ENCODE data around the gene SIX6.

Gene SIX6

DNA sequence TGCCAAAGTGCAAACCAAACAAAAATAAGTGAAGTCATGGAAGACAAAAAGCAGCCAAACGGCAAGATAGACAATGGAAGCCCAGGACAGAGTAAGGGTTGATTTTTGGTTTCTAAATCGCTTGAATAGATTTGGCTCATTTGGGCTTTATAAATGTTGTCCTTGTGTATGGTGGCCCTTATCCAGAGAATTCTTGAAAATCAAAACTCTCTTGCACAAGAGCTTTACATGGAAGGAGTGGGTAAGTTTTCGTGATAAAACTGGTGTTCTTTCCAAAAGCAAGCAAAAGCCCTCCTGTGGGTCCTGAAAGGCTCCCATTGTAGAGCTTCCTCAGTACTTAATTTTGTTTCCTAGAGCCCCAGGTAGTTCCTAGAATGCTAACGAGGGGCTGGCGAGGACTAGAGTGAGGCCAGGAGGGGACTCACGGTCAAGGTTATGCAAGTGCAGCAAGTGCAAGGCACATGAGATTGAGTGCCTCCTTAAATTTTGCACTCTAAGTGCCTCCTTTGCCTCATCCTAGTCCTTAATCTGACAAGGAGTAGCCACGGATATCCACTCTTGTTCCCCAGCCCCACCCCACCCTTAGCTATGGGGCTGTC is 4.1 kb downstream of the SIX6 start:
- FAIRE-seq: peak; percentile 38
- DNase-seq (ENCODE audit: insufficient read length, low spot score): no peak

DNA sequence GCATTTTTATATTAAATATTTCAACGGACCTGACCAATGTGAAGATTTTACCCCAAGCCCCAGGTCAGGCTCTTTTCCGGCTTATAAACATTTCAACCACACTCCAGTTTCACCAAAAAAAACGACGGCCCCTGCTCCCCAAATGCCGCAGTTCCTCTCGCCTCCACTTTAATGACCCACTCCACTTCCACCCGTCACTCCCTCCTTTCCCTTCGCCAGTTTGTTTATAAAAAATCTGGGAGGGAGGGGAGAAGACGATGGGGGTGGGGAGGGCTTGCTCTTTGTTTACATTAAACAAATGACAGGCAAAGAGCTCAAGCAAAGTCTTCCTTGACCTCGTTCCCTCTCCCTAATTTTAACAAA is 5.4 kb downstream of the SIX6 start:
- FAIRE-seq (no peak), DNase-seq (ENCODE audit: insufficient read length, low spot score) (no peak)

DNA sequence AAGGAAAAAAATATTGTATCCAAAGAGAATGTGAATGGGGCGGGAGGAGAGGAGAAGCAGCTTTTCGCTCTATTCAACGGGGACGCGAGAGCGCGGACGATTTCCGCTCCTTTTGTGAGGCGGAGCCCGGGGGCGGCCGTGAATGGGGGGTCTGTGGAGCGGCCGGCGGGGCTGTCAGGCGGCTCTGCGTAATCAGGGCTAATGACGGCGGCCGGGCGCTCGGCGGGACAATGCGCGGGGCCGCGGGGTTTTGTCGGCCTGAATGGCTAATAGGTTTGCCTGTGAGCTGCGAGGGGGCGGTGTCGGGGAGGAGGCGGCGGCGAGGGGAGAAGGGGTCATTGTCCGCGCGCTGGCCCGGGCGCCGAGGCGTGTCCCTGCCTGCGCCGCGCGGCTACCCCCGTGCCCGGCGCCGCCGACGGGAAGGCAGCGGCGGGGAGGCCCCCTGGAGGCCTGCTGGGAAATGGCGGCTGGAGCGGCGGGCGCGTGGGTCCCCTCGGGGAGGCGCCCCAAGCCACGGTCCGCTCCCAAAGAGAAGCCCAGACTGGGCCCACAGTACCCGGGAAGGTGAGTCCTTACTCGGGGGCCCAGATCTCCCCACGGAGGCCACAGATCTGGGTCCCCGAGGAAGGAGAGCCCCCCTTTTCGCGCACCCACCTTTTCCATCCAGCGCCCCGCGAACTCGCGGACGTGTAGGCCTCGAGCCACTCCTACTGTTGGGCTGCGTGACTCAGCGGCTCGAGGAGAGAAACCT is 6.0 kb downstream of the SIX6 start:
- DNase-seq (ENCODE audit: insufficient read length, low spot score): peak; percentile 69
- peak; percentile 98 for FAIRE-seq

DNA sequence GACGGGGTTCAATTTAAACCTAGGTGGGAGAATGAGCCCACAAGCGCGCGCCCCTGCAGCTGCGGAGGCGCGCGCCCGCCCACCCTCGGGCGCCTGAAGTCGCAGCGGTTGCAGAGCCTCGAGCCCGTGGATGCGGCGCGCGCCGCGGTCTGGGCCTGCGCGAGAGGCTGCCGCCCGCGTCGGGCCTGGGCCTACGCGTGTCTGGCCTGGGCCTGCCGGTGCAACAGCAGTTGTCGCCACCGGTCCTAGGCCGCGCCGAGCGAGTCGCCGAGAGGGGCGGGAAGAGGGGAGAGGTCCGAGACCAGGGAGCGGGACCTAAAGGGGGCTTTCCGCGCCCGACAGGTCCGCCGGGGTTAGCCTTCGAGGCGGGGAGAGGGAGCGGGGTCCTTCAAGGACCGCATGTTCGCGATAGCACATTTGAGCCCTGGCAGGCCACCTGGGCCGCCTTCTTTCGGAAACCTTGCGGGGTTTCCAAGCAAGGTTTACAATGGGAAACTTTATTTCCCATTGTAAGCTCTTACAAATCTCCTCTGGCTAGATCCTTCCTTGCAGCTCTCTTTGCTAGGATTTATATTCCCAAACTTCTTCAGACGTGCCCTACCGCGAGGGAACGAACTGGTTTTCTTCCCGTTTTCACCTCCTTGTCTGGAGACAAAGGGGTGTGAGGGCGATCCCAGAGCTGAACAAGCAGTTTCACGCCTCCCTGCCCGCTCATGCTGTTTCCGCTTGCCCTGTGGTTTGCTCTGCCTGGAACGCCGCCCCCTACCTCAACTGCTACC is 6.8 kb downstream of the SIX6 start:
- FAIRE-seq (no peak), DNase-seq (ENCODE audit: insufficient read length, low spot score) (no peak)

DNA sequence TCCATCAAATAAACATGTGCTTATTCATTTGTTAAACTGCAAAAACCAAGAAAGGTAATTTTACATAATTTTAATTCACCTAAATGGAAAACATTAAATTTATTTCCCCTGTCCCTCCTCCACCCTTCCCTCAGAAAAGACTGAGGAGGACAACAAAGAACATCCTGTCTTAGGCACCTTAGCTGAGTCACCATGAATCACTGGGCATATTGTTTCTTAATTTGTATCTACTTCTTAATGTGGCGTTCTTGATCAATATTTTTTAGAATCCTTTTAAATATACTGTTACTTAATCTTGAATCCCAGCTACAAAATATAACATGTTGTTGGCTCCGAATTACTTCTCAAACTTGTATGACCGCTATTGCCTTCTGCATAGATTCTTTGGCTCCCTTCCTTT is 23.5 kb downstream of the SIX6 start:
- FAIRE-seq (peak; percentile 86), DNase-seq (ENCODE audit: insufficient read length, low spot score) (no peak)

DNA sequence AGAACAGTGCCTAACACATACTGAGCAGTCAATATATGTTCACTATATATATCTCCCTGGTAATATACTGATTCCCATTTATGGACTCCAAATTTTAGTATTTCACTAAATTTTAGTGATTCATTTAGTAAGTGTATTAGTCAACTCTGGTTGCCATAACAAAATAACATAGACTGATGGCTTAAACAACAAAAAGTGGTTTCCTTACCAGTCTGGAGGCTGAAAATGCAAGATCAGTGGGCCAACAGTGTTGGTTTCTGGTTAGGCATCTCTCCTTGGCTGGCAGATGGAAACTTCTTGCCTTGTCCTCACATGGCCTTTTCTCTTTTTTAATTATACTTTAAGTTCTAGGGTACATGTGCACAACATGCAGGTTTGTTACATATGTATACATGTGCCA is 28.7 kb downstream of the SIX6 start:
- no peak for DNase-seq (ENCODE audit: insufficient read length, low spot score)
- FAIRE-seq: peak; percentile 91

DNA sequence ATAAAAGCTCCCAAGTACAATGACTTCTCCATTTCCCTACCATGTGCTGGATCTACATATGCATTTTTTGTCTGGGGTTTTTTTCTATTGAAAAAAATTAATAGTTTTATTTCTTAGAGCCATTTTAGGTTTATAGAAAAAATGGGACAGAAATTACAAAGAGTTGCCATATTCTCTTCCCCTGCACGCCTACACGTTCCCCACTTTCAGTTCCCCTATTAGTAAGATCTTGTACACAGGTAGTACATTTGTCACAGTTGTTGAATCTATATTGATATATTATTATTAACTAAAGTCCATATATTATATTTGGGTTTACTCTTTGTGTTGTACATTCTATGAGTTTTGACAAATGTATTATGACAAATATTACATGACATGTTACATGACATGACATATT is 35.7 kb downstream of the SIX6 start:
- FAIRE-seq: no peak
- DNase-seq (ENCODE audit: insufficient read length, low spot score): no peak

DNA sequence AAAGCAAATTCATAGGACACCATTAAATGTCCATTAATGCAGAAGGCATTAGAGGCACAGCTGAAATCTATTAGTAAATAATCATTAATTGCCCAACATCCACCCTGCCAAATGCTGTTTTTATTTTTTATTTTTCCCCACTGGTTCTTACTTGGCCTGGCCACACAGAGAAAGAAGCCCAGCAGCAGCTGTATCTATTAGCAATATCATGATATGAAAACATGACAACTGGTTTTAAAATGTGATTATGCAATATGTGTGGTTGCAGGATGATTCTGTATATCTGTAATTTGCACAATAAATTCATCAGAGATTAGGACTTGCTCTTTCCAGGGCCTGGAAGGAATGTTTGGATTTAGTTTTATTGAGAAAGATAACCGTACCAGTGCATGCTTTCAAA is 44.9 kb downstream of the SIX6 start:
- DNase-seq (ENCODE audit: insufficient read length, low spot score): no peak
- FAIRE-seq: no peak

DNA sequence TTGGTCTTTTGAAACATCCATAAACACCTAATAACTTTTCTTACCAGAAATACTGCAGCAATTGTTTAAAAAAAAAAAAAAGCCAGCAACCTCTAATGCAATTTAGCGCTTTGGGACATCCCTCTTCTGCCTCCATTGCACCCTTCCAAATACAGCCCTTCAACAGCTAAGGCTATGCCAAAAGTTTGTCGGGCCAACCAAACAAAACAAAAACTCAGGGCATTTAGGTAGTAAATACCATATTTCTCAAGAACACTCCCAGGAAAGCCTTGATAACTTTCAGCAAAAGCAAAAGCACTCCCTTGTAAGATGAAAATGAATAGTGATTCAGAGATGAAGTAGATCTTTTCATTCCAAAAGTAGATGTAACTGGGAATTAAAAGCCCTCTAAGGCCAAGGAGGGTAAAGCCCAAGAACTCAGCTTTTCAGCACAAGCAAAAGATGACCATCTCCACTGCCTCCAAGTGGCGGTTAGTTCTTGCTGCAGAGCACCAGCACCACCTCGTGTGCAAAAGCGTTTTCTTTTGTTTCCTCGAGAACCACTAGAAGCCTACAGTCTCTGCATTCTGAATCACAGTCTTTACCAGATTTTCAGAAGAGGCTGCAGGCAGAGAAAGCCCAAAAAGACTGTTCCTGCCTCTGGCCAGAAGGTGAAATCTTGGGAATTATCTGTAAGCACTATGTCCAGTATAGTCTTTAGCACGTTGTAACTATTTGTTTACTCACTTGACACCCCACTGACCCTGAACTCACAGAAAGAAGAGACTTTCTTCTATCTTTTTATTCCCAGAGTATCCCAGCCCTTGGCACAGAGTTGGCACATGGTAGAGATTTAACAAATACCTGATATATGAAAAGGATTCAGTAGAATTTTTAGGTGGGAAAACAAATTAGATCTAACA is 53.1 kb downstream of the SIX6 start:
- FAIRE-seq (peak; percentile 99), DNase-seq (ENCODE audit: insufficient read length, low spot score) (peak; percentile 82)

Data from HTR-8/SVneo (cell line).